Renal cortical epithelial cell (primary cell): Measurements from ENCODE around the gene TUBA1A. TPM values are rescaled to one million over a fixed set of nuclear protein-coding genes. Genes with fewer than 3 reads are reported as not detected.
"Not testable (repeated sequence)": the region's sequence is repeated elsewhere in the genome, so short reads cannot be mapped to it uniquely, and the experiment has no call there.

Source experiments
- DNase-seq: peaks from one replicate; pipeline ENCODE4 v3.0.0-alpha.2; 2011; ENCODE audit warnings: low read depth
- total RNA-seq: library from RNA; depleted of rRNA; stranded (reverse); fragments of >200 nt; gene quantifications from 2 replicates; pipeline ENCODE4 v1.2.3, GENCODE V29; 2014

TUBA1A gene
- total RNA-seq, 1 donor from 2014 or later: 691 TPM

- peak; percentile 94 for DNase-seq
These were observed 12.2 kb upstream of the TUBA1A start for GRCh38 chr12:49200919-49201594.

- DNase-seq: peak; percentile 80
These were observed 9.7 kb upstream of the TUBA1A start for GRCh38 chr12:49198431-49199155.

GRCh38 chr12:49197256-49197655 is 8.4 kb upstream of the TUBA1A start:
- DNase-seq: no peak

- DNase-seq: no peak
These were observed 6.9 kb upstream of the TUBA1A start for GRCh38 chr12:49195736-49196135.

GRCh38 chr12:49193746-49194145 is 4.9 kb upstream of the TUBA1A start:
- not testable (repeated sequence) for DNase-seq

- DNase-seq: not testable (repeated sequence)
These were observed 2.6 kb upstream of the TUBA1A start for GRCh38 chr12:49191498-49191897.

- DNase-seq: no peak
These were observed 2.1 kb upstream of the TUBA1A start for GRCh38 chr12:49190974-49191373.

GRCh38 chr12:49189731-49190716 is 1.1 kb upstream of the TUBA1A start:
- no peak for DNase-seq

GRCh38 chr12:49188201-49188915 is 522 bp downstream of the TUBA1A start:
- peak; percentile 49 for DNase-seq

GRCh38 chr12:49187184-49187583 is 1.7 kb downstream of the TUBA1A start:
- DNase-seq: peak; percentile 21

GRCh38 chr12:49186307-49186706 is 2.6 kb downstream of the TUBA1A start:
- not testable (repeated sequence) for DNase-seq

- not testable (repeated sequence) for DNase-seq
These were observed 4.2 kb downstream of the TUBA1A start for GRCh38 chr12:49184697-49185096.

GRCh38 chr12:49183214-49183950 is 5.5 kb downstream of the TUBA1A start:
- DNase-seq: not testable (repeated sequence)

- DNase-seq: no peak
These were observed 14.7 kb downstream of the TUBA1A start for GRCh38 chr12:49174218-49174617.

- no peak for DNase-seq
These were observed 18.0 kb downstream of the TUBA1A start for GRCh38 chr12:49170924-49171323.

- DNase-seq: no peak
These were observed 23.8 kb downstream of the TUBA1A start for GRCh38 chr12:49165114-49165513.

- DNase-seq: not testable (repeated sequence)
These were observed 27.0 kb downstream of the TUBA1A start for GRCh38 chr12:49161901-49162300.

GRCh38 chr12:49161092-49161795 is 27.6 kb downstream of the TUBA1A start:
- DNase-seq: no peak

- DNase-seq: no peak
These were observed 28.5 kb downstream of the TUBA1A start for GRCh38 chr12:49160399-49160798.

- DNase-seq: no peak
These were observed 34.7 kb downstream of the TUBA1A start for GRCh38 chr12:49154221-49154620.
